Vagina (tissue), 2 donors: ENCODE measurements around the gene TRMT112.

Experiments used
- CTCF ChIP-seq, 3 experiments: fragments of 450-650 bp in 2 of 3; fragments of 200-600 bp in 1 of 3; sonication (generic) in 1 of 3; IDR thresholded peaks; one replicate each; pipeline ENCODE4 v1.5.1; 2017 to 2019; ENCODE audit warnings: antibody characterized with exemption in 3 of 3, mild to moderate bottlenecking in 2 of 3, moderate library complexity in 2 of 3
- POLR2A ChIP-seq, 2 donors: fragments of 450-650 bp; IDR thresholded peaks; one replicate each; pipeline ENCODE4 v1.6.1; 2017; ENCODE audit warnings: antibody characterized with exemption in 2 of 2, mild to moderate bottlenecking in 2 of 2, moderate library complexity in 2 of 2
- POLR2AphosphoS5 ChIP-seq, 2 donors: sonication (generic); formaldehyde crosslinking; IDR thresholded peaks; one replicate each; pipeline ENCODE4 v1.9.0; 2017; ENCODE audit warnings: antibody characterized with exemption in 2 of 2, mild to moderate bottlenecking in 2 of 2, low read depth in 1 of 2; ENCODE audit not compliant: insufficient read depth in 1 of 2

- TF ChIP-seq POLR2A (IDR thresholded peaks at IDR 0.05) (peak in 1 of 2 donors; percentile 85), CTCF (IDR thresholded peaks at IDR 0.05) (no peak), POLR2AphosphoS5 (IDR thresholded peaks at IDR 0.05; ENCODE audit: insufficient read depth in 1 of 2, low read depth in 1 of 2) (peak in 1 of 2 donors; percentile 90)
Measured at GRCh38 chr11:64317961-64318765, 804 bp upstream of the TRMT112 start, which contains the start of gene PRDX5.
